Activated CD8-positive, alpha-beta memory T cell treated with anti-CD3 and anti-CD28 coated beads for 24 hours (primary cell): Measurements from ENCODE around the gene SLC35G4.
"Not testable (repeated sequence)": the region's sequence is repeated elsewhere in the genome, so short reads cannot be mapped to it uniquely, and the experiment has no call there.

ENCODE experiments used
- DNase-seq: peaks from one replicate; pipeline ENCODE4 v3.0.0-alpha.2; 2020

The SLC35G4 gene

GRCh38 chr18:11609488-11609887, at the start of gene SLC35G4:
SLC35G4 (plus strand) TSS chr18:11609596; CDS start chr18:11609596, 0 bp downstream.
- not testable (repeated sequence) for DNase-seq

- DNase-seq, result no peak
Measured at GRCh38 chr18:11561293-11561692, 48.1 kb upstream of the SLC35G4 start.

- no peak for DNase-seq
Measured at GRCh38 chr18:11565716-11566115, 43.7 kb upstream of the SLC35G4 start.

DNA sequence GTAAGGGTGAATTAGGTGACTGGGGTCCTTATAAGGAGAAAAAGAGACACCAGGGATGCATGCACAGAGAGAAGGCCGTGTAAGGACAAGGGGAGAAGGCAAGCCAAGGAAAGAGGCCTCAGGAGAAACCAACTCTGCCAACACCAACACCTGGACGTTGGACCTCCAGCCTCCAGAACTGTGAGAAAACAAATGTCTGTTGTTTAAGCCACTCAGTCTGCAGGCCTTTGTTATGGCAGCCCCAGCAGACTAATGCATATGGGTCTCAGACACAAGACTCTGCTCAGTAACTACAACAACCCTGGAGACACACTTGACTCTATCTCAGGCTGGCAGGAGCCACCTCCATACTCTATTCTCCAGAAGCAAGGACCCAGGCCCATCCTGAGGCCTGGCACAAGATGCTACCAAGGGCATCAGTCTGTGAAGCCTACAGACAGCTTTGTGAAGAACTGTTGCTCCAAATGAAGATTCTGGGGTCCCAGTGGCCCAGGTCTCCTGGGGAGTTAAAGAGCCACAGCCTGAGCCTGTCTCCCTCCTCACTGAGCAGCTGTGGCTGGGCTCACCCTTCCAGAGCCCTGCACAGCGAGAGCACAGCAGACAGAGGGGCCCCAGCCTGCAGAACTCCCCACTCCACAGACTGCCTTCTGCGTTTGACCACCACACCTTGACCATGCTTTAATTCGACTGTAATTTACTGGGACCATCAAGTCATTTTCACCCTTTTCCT, 43.0 kb upstream of the SLC35G4 start:
- DNase-seq, result no peak

DNA sequence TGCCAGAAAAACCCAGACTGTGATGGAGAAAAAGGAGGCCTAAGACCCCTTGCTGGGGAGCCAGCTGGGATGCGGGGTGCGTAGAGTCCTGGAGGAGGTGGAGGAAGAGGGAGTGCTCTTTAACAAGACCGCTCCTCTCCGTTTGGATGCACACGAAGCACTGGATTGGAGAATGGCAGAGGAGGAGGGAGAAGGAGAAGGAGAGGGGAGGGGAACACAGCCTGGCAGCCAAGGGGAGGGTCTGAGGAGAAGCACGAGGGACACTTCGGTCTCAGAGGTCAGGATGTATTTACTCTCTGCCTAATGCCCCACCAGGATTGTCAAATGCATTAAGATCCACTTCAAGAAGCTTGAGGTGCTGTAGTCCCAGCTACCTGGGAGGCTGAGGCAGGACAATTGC, 42.0 kb upstream of the SLC35G4 start:
- no peak for DNase-seq

DNA sequence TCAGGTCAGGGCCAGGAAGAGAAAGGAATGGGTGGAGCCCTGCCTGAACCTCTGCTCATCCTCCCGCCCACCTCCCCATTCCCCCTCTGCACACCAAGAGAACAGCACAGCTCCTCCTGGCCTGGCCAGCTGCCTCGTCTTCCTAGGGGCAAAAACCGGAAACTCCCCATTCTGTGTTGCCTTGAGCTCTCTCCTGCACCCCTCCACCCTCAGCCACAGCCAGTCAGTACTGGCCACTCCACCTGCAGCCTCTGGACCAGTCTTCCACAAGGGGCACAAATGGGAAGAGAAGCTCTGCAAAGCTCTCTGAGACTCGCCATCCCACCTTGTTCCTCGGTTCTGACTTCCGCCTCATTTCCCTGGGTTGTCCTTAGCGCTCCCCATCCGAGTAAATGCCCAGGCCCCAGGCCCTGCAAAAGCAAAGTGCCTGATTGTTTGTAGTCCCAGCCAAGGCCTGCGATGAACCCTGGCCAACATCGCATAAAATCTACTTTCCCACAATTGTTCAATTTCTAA, 39.3 kb upstream of the SLC35G4 start:
- no peak for DNase-seq

- no peak for DNase-seq
Measured at GRCh38 chr18:11570769-11571412, 38.5 kb upstream of the SLC35G4 start.

- no peak for DNase-seq
Measured at GRCh38 chr18:11572201-11572600, 37.2 kb upstream of the SLC35G4 start.

GRCh38 chr18:11574545-11574944, 34.9 kb upstream of the SLC35G4 start:
- no peak for DNase-seq

DNA sequence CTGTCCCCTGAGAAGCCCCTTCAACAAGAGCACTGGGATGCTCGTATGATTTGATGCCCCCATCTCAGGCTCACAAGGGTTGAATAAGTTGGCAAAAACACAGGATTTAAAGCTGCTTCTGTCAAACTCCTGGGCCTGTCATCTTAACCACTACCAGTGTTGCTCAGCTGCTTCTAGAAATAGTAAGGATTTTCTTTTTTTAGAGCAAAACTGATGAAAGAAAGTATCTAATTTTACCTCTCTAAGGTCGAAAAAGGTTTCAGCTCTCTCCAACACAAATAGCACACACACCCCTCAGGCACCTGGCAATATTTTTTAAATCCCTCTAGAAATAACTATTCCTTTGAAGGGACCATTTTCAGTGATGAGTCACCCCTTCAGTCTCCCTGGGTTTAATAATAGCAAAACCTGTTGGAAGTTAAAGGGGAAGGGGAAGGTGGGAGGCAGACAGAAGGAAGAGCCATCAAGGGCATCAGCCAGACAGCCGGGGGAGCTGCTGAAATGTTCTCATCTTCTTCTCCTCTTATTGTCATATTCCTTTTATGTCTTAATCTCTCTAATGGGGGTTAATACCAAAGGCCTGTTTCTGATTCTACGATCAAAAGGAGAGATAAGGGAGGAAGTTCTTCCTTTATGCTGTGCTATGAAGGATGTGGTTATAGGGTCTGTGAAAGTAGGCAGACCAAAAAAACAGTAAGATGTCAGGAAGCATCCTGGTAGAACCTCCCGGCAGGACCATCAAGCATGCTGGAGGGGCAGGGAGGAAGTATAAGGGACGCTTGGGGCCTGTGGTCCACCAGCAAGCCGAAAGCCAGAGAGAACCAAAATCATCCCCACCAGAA, 31.9 kb upstream of the SLC35G4 start:
- DNase-seq, result no peak

DNA sequence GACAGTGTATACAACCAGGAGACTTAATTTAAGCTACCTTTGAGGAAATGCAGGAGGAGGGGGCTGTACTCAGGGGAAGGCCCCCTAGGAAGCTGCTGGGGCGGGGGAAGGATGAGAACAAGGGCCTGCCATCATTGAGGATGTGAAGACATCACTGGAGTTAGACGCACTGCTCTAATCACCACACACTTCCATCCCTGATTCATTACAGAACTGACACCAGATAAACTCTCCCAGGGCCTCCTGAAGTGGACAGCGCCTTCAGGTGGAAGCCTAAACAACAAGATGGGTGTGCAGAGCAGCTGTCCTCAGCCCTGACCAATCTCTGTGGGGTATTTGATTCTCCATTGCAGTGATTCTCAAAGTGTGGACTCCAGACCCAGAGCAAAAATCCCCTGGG, 30.6 kb upstream of the SLC35G4 start:
- no peak for DNase-seq

GRCh38 chr18:11579916-11580315, 29.5 kb upstream of the SLC35G4 start:
- no peak for DNase-seq

DNA sequence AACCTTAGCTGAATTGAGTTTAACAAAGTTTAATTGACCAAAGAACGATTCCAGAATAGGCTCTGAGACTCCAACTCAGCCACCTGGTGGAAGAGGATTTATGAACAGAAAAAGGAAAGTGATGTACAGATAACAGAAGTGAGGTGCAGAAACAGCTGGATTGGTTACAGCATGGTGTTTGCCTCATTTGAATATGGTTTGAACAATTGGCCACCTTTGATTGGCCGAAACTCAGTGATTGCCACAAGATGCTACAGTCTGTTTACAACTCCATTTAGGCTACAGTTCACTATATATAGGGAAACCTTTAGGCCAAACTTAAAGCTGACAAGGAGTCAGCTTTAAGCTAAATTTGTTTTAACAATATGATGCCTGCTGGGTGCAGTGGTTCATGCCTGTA, 28.1 kb upstream of the SLC35G4 start:
- no peak for DNase-seq

GRCh38 chr18:11585596-11585995, 23.8 kb upstream of the SLC35G4 start:
- DNase-seq, result no peak

- no peak for DNase-seq
Measured at GRCh38 chr18:11586896-11587295, 22.5 kb upstream of the SLC35G4 start.

DNA sequence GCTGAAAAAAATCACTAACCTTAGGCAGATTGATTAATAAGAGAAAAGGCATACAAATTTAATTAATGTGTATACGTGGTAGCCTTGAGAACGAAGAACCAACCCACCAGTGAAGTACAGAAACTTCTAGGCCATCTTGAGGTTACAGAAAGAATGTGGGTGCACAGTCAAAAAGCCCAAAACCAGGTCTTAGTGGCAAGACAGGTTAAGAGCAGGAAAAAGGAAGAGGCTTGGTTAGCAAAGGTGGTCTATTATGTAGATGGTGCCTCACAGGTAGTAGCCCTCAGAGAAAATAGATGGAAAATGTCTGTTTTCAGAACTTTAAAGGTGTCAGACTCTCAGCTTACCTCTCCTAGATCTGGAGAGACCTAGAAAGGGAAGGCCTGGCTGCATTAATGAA, 22.0 kb upstream of the SLC35G4 start:
- no peak for DNase-seq

- no peak for DNase-seq
Measured at GRCh38 chr18:11587846-11588245, 21.6 kb upstream of the SLC35G4 start.

DNA sequence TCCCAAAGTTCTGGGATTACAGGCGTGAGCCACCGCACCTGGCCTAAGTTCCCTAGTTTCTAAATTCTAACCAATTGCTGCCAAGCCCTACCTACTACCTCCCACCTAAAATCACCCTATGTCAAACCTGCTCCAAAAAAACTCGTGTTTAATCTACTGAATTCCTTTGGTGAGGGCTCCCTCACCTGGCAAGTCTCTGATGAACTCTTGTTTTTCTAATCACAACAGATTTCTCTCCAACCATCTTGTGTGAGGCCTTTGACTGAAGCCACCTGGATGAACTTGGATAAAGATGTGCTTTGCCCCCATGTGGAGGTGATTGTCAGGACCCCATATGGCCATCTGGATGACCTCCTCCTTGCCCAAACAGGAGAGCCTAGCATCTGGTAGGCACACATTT, 17.4 kb upstream of the SLC35G4 start:
- no peak for DNase-seq

GRCh38 chr18:11600321-11600720, 9.1 kb upstream of the SLC35G4 start:
- DNase-seq, result no peak

DNA sequence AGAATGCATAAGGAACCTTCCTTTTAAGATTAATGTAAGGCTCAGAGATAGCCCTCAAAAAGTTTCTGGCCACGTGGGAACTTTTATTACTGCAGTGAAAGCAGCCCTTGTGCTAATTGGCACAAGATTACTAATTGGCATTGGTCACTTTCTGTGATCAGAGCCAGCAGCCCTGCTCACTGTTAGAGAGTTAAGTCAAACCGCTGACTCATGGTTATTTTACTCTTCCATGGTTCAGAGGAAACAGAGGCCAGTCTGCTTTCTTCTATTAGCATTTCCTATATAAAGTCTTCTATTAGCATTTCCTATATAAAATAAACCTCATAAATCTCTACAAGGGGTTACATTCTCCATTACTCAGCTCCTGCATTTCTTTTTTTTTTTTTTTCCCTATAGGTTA, 1.5 kb upstream of the SLC35G4 start:
- DNase-seq, result no peak

DNA sequence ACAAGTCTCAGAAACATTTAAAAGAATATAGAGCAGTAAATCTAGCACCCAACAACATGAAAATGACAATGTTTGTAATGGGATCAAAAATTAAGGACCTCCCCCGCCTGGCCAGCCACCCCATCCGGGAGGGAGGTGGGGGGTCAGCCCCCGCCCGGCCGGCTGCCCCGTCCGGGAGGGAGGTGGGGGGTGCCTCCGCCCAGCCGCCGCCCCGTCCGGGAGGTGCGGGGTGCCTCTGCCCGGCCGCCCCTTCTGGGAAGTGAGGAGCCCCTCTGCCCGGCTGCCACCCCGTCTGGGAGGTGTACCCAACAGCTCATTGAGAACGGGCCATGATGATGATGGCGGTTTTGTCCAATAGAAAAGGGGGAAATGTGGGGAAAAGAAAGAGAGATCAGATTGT, 778 bp upstream of the SLC35G4 start:
- DNase-seq, result not testable (repeated sequence)

GRCh38 chr18:11613073-11613472, 3.7 kb downstream of the SLC35G4 start:
- DNase-seq, result not testable (repeated sequence)

DNA sequence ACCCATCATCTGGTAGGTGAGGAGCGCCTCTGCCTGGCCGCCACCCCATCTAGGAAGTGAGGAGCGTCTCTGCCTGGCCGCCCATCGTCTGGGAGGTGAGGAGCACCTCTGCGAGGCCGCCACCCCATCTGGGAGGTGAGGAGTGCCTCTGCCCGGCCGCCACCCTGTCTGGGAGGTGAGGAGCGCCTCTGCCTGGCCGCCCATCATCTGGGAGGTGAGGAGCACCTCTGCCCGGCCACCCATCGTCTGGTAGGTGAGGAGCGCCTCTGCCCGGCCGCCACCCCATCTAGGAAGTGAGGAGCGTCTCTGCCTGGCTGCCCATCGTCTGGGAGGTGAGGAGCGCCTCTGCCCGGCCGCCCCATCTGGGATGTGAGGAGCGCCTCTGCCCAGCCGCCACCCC, 4.2 kb downstream of the SLC35G4 start:
- DNase-seq, result not testable (repeated sequence)

DNA sequence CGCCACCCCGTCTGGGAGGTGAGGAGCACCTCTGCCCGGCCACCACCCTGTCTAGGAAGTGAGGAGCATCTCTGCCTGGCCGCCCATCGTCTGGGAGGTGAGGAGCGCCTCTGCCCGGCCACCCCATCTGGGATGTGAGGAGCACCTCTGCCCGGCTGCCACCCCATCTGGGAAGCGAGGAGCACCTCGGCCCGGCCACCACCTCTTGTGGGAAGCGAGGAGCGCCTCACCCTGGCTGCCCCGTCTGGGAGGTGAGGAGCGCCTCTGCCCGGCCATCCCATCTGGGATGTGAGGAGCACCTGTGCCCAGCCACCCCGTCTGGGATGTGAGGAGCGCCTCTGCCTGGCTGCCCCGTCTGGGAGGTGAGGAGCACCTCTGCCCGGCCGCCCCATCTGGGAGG, 4.6 kb downstream of the SLC35G4 start:
- not testable (repeated sequence) for DNase-seq
